GM18951 (cell line): Measurements from ENCODE around the gene ASMTL.
A peak's percentile ranks its signal among the peaks of the same experiment; 100 is the strongest.
"Not testable (repeated sequence)": the region's sequence is repeated elsewhere in the genome, so short reads cannot be mapped to it uniquely, and the experiment has no call there.

Experiments used
- POLR2A ChIP-seq: IDR thresholded peaks from 4 replicates; pipeline ENCODE4 v1.6.1; 2011; ENCODE audit warnings: mild to moderate bottlenecking; ENCODE audit not compliant: insufficient read length, insufficient read depth; ENCODE audit errors: extremely low read depth
- in situ Hi-C: fragments of 300-500 bp; cut with MboI; formaldehyde crosslinking; loops from one replicate; pipeline ENCODE4 v1.12.0; 2022; ENCODE audit warnings: low sequenced_read_pairs, mixed read lengths, inconsistent platforms; ENCODE audit not compliant: unreplicated experiment

Gene ASMTL

DNA sequence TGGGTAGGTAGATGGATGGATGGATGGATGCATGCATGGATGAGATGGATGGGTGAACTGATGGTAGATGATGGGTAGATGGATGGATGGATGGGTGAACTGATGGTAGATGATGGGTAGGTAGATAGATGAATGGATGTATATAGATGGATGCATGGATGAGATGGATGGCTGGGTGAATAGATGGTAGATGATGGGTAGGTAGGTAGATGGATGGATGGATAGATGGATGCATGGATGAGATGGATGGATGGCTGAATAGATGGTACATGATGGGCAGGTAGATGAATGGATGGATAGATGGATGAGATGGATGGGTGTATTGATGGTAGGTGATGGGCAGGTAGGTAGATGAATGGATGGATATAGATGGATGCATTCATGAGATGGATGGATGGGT, 45.7 kb downstream of the ASMTL start:
- in situ Hi-C loops, result no loop called here
- no peak for TF ChIP-seq POLR2A

DNA sequence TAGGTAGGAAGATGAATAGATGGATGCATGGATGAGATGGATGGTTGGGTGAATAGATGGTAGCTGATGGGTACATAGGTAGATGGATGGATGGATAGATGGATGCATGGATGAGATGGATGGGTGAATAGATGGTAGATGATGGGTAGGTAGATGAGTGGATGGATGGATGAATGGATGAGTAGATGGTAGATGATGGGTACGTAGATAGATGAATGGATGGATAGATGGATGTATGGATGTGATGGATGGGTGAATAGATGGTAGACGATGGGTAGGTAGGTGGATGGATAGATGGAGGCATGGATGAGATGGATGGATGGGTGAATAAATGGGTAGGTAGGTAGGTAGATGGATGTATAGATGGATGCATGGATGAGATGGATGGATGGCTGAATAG, 46.9 kb downstream of the ASMTL start:
- in situ Hi-C loops, result not testable (repeated sequence)

DNA sequence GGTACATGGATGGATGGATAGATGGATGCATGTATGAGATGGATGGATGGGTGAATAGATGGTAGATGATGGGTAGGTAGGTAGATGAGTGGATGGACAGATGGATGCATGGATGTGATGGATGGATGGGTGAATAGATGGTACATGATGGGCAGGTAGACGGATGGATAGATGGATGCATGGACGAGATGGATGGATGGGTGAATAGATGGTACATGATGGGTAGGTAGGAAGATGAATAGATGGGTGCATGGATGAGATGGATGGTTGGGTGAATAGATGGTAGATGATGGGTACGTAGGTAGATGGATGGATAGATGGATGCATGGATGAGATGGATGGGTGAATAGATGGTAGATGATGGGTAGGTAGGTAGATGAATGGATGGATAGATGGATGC, 48.8 kb downstream of the ASMTL start:
- in situ Hi-C loops, result not testable (repeated sequence)

DNA sequence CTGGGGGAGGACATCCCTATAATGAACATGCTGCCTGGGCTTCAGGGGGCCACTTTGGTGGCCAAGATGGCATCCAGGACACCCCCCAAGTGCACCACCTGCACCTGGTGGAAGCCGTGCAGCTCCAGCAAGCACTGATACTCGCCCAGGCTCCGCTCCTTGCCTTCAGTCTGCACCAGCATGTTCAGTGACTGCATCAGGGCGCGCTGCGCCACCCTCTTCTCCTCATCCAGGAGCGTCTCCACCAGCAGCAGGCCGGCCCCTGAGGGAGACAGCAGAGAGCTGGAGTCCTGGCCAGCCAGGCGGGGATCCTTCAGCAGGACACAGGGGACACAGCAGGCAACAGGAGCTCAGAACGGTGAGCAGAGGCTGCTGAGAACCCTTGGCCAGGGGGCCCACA, 49.5 kb downstream of the ASMTL start:
- no peak for TF ChIP-seq POLR2A
- in situ Hi-C loops, result no loop called here

DNA sequence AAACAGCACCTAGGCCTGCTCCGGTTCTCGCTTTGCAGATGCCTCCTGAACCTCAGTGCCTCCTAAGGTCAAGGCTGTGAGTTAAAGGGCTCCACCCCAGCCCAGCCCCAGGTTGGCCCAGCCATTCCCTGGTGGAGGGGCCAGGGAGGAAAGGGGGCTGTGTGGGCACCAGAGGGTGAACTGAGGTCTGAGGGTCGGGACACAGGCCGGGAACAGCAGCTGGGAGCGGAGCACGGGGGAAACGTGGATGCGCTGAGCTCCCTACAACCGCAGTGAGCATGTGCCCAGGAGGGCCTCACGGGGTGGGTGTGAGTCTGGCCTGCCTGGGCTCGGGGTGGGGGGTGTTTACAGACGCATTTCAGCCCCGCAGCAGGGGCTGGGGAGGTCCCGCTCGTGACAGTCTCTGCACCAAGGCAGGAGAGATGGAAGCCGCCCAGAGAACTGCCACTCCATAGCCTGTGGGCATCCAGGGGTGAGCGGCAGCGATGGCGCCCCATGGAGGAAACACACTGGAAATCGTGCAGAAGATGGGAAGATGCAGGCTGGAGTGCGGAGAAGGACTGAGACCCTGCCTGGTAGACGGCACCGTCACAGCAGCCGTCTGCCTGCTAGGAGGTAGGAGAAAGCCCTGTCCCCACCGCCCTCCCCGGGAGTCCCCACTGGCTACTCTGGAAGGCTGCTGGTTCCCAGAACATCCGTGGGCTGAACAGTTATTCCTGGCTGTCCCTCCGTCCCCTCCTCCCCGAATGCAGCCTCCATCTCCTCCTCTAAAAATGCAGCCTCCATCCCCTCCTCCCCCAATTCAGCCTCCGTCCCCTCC, 50.9 kb downstream of the ASMTL start:
- TF ChIP-seq POLR2A, result no peak
- in situ Hi-C loops, result no loop called here

DNA sequence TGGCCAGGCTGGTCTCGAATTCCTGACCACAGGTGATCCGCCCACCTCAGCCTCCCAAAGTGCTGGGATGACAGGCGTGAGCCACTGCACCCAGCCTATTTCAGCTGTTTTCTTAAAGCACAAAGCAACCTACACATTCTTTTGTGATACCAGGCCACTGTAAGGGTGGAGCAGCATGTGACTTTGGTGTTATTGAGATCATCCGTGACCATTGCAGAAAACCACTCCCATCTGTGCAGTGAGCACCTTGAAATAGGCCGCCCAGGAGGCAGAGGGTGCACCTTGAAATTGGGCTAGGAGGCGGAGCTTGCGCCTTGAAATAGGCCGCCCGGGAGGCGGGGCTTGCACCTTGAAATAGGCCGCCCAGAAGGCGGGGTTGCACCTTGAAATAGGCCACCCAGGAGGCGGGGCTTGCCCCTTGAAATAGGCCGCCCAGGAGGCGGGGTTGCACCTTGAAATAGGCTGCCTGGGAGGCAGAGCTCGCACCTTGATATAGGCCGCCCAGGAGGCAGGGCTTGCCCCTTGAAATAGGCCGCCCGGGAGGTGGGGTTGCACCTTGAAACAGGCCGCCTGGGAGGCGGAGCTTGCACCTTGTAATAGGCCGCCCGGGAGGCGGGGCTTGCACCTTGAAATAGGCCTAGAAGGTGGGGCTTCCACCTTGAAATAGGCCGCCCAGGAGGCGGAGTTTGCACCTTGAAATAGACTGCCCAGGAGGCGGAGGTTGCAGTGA, 51.8 kb downstream of the ASMTL start:
- no peak for TF ChIP-seq POLR2A
- in situ Hi-C loops, result no loop called here

DNA sequence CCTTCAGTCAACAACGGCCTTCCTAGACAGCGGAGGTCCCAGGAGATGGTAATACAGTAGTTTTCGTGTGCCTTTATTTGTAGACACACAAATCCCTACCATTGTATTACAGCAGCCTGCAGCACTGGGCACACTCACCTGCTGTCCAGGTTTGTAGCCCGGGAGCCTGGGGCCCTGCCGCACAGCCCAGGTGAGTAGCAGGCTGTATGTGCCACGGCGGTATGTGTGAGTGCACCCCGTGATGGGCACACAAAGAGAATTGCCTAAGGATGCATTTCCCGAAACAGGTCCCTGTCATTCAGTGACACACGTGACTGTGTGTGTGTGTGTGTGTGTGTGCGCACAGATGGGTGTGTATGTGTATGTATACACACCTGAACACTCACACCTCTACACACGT, 52.7 kb downstream of the ASMTL start:
- TF ChIP-seq POLR2A, result peak; percentile 17
- in situ Hi-C loops, result no loop called here

DNA sequence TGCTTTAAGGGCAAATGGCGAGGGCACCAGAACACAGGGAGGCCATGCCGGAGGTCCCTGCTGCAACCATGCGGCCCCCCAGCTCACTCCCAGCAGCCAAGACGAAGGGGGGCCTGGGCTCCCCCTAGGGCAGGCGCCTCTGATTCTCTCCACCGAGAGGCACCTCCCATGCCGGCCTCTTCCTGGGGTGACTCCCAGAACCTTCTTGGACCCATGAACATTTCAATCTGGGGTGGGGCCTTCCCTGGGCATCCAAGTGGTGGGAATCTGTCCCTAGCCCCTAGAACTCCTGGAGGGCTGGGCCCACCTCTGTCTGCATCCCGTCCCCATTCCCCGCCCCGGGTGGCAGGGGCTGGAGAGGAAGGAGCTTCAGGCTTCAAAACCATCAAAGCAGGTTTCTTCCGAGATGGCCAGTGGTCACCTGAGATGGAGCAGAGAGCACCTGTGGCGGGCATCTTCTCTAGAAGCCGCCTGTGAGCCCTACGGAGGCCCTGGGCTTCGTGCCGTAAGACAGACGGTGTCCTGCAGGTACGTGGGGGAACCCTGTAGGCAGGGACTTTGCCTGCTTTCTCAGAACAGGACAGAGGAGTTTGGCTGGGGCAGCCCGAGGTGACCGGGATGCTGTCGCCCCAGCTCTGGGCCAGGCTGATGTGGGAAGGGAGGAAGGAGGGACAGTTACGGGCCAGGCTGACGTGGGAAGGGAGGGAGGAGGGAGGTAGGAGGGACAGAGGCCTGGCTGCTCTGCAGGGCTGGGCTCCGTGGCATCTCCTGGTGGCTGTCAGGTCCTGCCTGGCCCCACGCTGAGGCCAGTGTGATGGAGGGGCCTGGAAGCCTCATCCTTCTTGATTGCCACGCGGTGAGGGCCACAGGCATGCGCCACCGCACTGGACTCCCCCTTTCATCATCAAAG, 54.0 kb downstream of the ASMTL start:
- in situ Hi-C loops, result no loop called here
- no peak for TF ChIP-seq POLR2A

DNA sequence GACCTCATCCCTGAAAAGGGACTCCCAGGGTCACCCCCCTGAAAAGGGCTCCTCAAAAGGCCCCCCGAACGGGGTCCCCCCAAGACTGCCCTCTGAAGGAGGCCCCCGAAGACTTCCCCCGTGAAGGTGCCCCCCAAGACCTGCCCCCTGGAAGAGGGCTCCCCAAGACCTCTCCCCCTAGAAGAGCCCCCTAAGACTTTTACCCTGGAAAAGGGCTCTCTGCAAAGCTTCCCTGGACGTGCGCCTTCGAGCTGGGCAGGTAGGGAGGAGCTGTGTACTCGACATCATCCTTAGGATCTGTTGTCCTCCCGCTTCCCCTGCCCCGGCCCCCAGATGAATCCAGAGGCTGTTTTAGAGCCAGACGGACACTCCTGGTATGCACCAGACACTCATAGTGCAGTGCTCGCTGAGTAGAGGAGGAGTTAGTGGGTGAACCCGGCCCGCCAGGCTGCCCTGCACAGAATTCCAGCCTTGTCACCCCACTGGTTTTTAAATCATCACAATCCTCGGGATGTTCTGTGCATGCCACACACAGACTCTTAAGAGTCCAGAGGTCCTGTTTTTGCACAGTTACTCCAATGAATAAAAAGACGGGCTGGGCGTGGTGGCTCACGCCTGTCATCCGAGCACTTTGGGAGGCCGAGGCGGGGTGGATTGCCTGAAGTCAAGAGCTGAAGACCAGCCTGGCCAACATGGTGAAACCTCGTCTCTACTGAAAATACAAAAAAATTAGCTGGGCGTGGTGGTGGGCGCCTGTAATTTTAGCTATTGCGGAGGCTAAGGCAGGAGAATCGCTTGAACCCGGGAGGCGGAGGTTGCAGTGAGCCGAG, 55.1 kb downstream of the ASMTL start:
- TF ChIP-seq POLR2A, result no peak
- in situ Hi-C loops, result no loop called here

DNA sequence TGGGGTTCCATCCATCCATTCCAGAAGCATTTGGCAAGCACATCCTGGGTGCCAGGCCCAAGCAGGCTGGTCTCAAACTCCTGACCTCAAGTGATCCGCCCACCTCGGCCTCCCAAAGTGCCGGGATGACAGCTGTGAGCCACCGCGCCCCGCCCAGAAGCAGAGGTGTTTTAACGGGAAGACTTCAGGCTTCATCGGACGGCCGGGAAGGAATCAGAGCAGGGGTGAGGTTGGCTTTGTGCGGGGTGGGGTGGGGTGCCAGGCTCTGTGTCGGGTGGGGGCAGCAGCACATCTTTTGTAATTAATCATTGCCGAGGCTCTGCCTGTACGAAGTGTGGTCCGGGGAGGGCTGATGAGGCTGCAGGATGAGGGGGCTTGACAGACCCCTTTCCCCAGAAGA, 55.7 kb downstream of the ASMTL start:
- in situ Hi-C loops, result no loop called here
- TF ChIP-seq POLR2A, result no peak

DNA sequence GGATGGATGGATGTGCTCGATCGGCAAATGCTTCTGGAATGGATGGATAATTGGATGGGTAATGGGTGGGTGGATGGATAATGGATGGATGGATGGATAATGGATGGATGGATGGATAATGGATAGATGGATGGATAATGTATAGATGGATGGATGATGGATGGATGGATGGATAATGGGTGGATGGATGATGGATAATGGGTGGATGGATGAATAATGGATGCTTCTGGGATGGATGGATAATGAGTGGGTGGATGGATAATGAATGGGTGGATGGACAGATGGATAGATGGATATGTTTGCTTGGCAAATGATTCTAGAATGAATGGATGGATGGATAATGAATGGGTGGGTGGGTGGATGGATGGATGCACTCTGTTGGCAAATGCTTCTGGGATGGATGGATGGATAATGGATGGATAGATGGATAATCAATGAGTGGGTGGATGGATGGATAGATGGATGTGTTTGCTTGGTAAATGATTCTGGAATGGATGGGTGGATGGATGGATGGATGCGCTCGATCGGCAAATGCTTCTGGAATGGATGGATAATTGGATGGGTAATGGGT, 57.0 kb downstream of the ASMTL start:
- in situ Hi-C loops, result no loop called here
- no peak for TF ChIP-seq POLR2A

DNA sequence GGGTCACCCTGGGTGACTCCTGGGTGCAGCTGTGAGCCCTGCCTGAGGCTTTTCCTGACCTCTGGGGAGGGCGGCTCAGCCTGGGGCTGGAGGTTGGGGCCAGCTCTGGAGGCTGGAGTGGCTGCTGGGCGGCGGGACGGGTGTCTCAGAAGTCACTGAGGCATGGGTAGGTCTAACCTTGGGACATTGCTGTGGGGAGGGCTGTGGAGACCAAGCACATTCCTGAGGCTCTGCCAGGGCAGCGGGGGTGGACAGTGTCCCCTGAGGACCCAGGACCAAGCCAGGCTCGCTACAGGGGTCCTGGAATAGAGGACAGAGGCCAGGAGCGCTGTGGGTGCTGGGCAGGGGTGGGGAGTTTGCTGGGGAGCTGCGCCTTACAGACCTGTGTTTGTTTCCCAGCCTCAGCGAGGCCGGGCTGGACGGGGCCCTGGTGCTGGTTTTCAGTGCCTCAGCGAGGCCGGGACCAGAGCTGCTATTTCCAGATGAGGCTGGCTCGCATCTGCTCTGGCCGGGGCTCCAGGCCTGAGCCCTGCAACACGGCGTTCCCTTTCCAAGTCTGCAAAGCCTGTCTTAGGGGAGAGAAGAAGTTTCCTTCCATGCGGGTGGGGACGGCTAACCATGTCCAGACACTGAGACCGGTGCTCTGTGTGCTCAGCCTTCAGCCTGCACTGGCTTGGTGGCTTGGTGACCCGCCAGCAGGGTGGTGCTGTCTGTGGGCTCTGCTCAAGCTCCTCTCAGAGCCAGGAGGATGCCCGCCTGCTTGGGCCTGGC, 57.8 kb downstream of the ASMTL start:
- in situ Hi-C loops, result no loop called here
- TF ChIP-seq POLR2A, result no peak
